Astrocyte (in vitro differentiated cells and primary cell): ENCODE measurements around the gene AKAP13.

Experiments used
- CTCF ChIP-seq: IDR thresholded peaks from 2 replicates; pipeline ENCODE4 v1.5.1; 2011; ENCODE audit warnings: low read depth, mild to moderate bottlenecking, inconsistent platforms, low read length, moderate library complexity; ENCODE audit not compliant: insufficient read depth
- EZH2 ChIP-seq: IDR thresholded peaks from 2 replicates; pipeline ENCODE4 v1.6.1; 2012; ENCODE audit warnings: mild to moderate bottlenecking, low read length, inconsistent platforms; ENCODE audit not compliant: insufficient read depth

GRCh38 chr15:85474700-85475316, 94.4 kb downstream of the AKAP13 start:
- TF ChIP-seq CTCF (no peak), EZH2 (no peak)
